AG04450 (cell line): Measurements from ENCODE around the gene SOBP. TPM values are rescaled to one million over a fixed set of nuclear protein-coding genes. Genes with fewer than 3 reads are reported as not detected.
"Not testable (repeated sequence)": the region's sequence is repeated elsewhere in the genome, so short reads cannot be mapped to it uniquely, and the experiment has no call there.

Source experiments
- CTCF ChIA-PET: fragments of 300-600, 350-600 bp; formaldehyde crosslinking; extraction: SDS; loops from one replicate; lab custom pipeline; 2022; ENCODE audit warnings: antibody characterized with exemption, inconsistent platforms; lab: Charles Lee
- POLR2A ChIA-PET: fragments of 350-600 bp; formaldehyde crosslinking; extraction: SDS; loops from one replicate; lab custom pipeline; 2021; ENCODE audit warnings: antibody characterized with exemption, inconsistent platforms; lab: Yijun Ruan, JAX
- DNase-seq: peaks from one replicate; pipeline ENCODE4 v3.0.0-alpha.2; 2011; ENCODE audit warnings: low read depth, low spot score
- H3K27ac ChIP-seq: one replicate; pipeline ENCODE4 v1.5.1; 2012; ENCODE audit warnings: low read depth, low read length, control low read depth
- H3K27me3 ChIP-seq: one replicate; pipeline ENCODE4 v1.6.0; 2012; ENCODE audit warnings: low read length; ENCODE audit not compliant: control insufficient read depth, insufficient read depth
- H3K4me3 ChIP-seq: 2 replicates; pipeline ENCODE4 v1.5.1; 2011; ENCODE audit warnings: mild to moderate bottlenecking, low read depth, low read length, control low read depth
- H3K9me3 ChIP-seq: 2 replicates; pipeline ENCODE4 v1.5.1; 2012; ENCODE audit warnings: low read length; ENCODE audit not compliant: control insufficient read depth, insufficient read depth
- polyA plus RNA-seq: library from polyadenylated mRNA; depleted of rRNA; stranded (reverse); fragments of >200 nt; gene quantifications from 2 replicates; pipeline ENCODE4 v1.2.3, GENCODE V29; 2011
- TF ChIP-seq, protein P1 (sequence below): IDR thresholded peaks from 2 replicates; pipeline ENCODE4 v1.5.1; 2011; ENCODE audit warnings: low read depth, low read length, control low read depth, inconsistent platforms

The SOBP gene
- polyA plus RNA-seq, 1 experiment: 0.76 TPM

GRCh38 chr6:107510108-107510507 lies 20.2 kb downstream of the SOBP start:
- POLR2A ChIA-PET: no interaction called here
- H3K27me3 ChIP-seq: no peaks in the 10 kb centered on the region
- no peak overlapping the region for H3K4me3 ChIP-seq
- DNase-seq: no peak
- CTCF ChIA-PET: no interaction called here
- TF ChIP-seq, protein P1, sequence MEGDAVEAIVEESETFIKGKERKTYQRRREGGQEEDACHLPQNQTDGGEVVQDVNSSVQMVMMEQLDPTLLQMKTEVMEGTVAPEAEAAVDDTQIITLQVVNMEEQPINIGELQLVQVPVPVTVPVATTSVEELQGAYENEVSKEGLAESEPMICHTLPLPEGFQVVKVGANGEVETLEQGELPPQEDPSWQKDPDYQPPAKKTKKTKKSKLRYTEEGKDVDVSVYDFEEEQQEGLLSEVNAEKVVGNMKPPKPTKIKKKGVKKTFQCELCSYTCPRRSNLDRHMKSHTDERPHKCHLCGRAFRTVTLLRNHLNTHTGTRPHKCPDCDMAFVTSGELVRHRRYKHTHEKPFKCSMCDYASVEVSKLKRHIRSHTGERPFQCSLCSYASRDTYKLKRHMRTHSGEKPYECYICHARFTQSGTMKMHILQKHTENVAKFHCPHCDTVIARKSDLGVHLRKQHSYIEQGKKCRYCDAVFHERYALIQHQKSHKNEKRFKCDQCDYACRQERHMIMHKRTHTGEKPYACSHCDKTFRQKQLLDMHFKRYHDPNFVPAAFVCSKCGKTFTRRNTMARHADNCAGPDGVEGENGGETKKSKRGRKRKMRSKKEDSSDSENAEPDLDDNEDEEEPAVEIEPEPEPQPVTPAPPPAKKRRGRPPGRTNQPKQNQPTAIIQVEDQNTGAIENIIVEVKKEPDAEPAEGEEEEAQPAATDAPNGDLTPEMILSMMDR: no peak
- no peaks in the 10 kb centered on the region for H3K9me3 ChIP-seq
- H3K27ac ChIP-seq: no peak overlapping the region

- DNase-seq: no peak
- CTCF ChIA-PET: no interaction called here
Observed at GRCh38 chr6:107511511-107511993, 21.6 kb downstream of the SOBP start.

GRCh38 chr6:107513214-107513613 lies 23.3 kb downstream of the SOBP start:
- no peak for DNase-seq
- CTCF ChIA-PET: no interaction called here
- TF ChIP-seq, protein P1: no peak
- H3K27me3 ChIP-seq: no peaks in the 10 kb centered on the region
- H3K9me3 ChIP-seq: no peaks in the 10 kb centered on the region
- no peak overlapping the region for H3K27ac ChIP-seq
- POLR2A ChIA-PET: no interaction called here
- H3K4me3 ChIP-seq: no peak overlapping the region

More at GRCh38 chr6:107511511-107511993, 21.6 kb downstream of the SOBP start:
- Histone ChIP-seq H3K27me3 (no peaks in the 10 kb centered on the region), H3K9me3 (no peaks in the 10 kb centered on the region), H3K4me3 (no peak overlapping the region), H3K27ac (no peak overlapping the region)
- TF ChIP-seq, protein P1: no peak
- POLR2A ChIA-PET: no interaction called here

DNA sequence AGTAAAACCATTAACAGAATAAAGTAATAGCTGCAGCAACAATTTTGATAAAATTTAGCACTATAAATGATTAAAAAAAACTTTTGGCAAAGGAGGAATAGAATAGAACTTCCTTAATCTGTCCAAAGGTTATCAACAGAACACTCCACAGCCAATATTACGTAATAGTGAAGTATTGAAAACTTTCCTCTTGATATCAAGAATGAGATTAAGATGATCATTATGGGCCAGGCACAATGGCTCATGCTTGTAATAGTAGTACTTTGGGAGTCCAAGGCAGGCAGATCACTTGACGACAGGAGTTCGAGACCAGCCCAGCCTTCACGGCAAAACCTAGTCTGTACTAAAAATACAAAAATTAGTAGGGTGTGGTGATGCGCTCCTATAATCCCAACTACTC lies 26.0 kb downstream of the SOBP start:
- no peaks in the 10 kb centered on the region for H3K9me3 ChIP-seq
- POLR2A ChIA-PET: no interaction called here
- H3K27ac ChIP-seq: no peak overlapping the region
- H3K27me3 ChIP-seq: no peaks in the 10 kb centered on the region
- no peak overlapping the region for H3K4me3 ChIP-seq
- TF ChIP-seq, protein P1: no peak
- no peak for DNase-seq
- CTCF ChIA-PET: no interaction called here

DNA sequence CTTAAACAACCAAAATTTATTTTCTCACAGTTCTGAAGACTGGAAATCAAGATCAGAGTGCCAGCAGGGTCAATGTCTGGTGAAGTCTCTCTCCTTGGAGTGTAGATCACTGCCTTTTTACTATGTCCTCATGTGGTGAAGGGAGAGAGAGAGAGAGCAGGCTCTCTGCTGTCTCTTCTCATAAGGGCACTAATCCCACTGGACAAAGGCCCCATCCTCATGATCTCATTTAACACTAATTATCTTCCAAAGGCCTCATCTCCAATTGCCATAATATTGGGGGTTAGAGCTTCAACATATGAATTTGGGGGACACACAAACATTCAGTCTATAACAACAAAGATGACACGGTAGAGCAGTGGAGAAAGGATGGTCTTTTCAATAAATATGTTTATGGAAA lies 27.4 kb downstream of the SOBP start:
- POLR2A ChIA-PET: interaction anchor here (0.6 kb wide), 1 partner anchor 379 kb away, joined by 4 read pairs; no protein-coding TSS in a partner anchor
- CTCF ChIA-PET: interaction anchor here (1.3 kb wide), 1 partner anchor 199 kb away, joined by 3 read pairs; no protein-coding TSS in a partner anchor

GRCh38 chr6:107519224-107519623 lies 29.3 kb downstream of the SOBP start:
- CTCF ChIA-PET: interaction anchor here (0.7 kb wide), 1 partner anchor 187 kb away, joined by 5 read pairs; no protein-coding TSS in a partner anchor
- H3K9me3 ChIP-seq, H3K4me3 ChIP-seq, H3K27me3 ChIP-seq, DNase-seq, POLR2A ChIA-PET, H3K27ac ChIP-seq: not testable (repeated sequence)

More for the DNA sequence above, 27.4 kb downstream of the SOBP start:
- no peaks in the 10 kb centered on the region for H3K9me3 ChIP-seq
- no peak for DNase-seq
- TF ChIP-seq, protein P1: no peak
- no peak overlapping the region for H3K4me3 ChIP-seq
- H3K27ac ChIP-seq: no peak overlapping the region
- no peaks in the 10 kb centered on the region for H3K27me3 ChIP-seq

DNA sequence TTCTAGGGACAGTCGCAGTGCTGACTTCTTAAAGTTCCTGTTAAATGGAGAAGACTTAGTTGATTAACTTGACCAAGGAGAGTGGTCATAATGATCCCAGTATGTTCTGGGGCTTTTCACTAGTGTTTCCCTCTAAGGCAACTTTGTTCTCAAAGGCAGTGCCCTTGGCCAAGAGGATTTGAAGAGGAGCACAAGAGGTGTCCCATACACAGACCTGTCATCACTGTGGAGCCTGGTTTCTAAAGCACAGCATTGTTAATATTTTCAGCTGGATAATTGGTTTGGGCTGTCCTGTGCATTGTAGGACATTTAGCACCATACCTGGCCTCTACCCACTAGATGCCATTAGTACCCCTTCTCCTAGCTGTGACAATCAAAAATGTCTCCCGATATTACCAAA lies 30.8 kb downstream of the SOBP start:
- POLR2A ChIA-PET, H3K27ac ChIP-seq, DNase-seq, CTCF ChIA-PET, H3K9me3 ChIP-seq, H3K4me3 ChIP-seq, H3K27me3 ChIP-seq: not testable (repeated sequence)
